Stimulated activated CD8-positive, alpha-beta memory T cell treated with anti-CD3 and anti-CD28 coated beads, Interleukin-4, amount 100 ng/mL, for 1 hour (primary cell): Measurements from ENCODE around the gene PTCHD1.

Experiments used
- DNase-seq, 2 donors: peaks; one replicate each; pipeline ENCODE4 v3.0.0-alpha.2; 2020; ENCODE audit warnings: low read depth in 2 of 2, low spot score in 1 of 2

The PTCHD1 gene

DNA sequence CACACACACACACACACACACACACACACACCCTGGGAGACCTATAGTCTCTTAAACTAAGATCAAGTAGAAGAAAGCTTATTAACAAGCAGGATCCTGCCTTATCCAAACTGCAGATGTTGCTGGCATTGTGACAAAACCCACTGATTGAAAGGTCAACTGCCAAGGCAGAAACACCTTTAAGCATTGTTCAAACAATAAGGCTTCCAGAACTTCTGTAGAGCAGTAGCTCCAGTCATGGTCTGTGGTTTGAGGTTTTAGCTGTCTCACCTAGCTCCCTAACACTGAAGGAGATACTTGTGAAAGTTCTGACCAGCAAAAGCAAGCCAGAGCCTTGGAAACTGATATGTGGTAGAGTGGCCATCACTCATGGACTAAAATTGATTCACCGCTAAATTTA lies 59.8 kb downstream of the PTCHD1 start:
- no peak for DNase-seq

DNA sequence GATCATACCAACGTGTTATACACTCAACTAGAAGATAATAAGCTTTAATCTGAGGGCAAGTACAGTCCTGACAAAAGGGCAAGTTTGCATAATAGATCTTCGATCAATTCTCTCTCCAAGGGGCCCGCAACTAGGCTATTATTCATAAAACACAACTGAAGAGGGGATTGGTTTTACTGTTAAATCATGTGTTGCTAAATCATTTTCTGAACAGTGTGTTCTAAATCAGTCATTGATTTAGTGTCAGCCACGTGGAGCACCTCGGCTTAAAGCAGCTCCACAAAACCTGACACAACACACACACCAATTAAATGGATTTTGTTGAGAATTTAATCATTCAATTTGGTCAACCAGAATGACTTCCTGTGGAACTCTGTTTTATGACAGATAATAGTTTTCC lies 61.6 kb downstream of the PTCHD1 start:
- DNase-seq, result no peak

DNA sequence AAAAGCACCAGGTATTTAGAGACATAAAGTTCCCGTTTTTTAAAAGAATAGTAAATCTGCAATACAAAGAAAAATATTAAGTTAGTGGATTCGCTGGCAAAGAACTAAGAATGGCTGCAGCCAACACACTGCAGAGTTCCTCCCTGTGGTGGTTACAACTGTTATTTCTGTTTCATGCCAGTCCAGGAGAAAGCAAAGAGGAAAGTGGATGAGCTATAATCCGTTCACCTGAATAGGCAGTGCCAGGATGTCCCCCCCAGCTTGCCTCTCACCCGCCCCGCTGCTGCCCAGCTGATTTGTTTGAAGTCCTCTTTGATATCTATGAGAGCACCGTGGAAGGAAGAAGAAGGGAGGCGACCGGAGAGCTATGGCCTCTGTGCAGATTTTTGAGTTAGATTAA lies 63.9 kb downstream of the PTCHD1 start:
- DNase-seq, result no peak

DNA sequence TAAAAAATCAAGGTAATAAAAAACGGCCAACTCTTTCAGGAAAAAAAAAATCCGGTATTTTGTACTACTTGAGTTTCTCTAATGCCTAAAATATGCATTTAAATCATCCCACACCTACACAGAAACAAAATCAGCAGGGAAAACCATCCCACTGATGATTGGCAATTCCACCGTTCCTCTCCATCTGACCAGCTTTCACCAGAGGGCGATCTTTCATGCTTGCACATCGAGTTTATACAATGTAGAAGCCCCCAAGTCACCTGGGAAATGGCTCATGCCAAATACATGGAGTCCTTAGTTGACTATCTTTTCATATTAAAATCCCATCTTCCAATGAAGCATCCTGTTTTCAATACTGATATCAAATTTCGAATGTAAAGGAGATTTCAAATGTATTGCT lies 69.2 kb downstream of the PTCHD1 start:
- DNase-seq, result no peak

DNA sequence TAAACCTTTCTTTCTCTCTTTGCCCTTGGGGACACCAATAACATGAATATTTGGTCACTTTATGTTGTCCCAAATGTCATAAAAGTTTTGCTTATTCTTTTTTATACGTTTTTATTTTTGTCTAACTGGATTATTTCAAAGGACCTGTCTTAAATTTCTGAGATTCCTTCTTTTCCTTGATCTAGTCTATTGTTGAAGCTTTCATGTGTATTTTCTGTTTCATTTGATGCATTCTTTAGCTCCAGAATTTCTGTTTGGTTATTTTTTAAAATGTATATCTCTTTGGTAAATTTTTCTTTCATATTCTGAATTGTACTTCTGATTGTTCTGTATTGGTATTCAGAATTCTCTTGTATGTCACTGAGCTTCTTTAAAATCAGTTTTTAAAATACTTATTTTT lies 88.3 kb downstream of the PTCHD1 start:
- no peak for DNase-seq

DNA sequence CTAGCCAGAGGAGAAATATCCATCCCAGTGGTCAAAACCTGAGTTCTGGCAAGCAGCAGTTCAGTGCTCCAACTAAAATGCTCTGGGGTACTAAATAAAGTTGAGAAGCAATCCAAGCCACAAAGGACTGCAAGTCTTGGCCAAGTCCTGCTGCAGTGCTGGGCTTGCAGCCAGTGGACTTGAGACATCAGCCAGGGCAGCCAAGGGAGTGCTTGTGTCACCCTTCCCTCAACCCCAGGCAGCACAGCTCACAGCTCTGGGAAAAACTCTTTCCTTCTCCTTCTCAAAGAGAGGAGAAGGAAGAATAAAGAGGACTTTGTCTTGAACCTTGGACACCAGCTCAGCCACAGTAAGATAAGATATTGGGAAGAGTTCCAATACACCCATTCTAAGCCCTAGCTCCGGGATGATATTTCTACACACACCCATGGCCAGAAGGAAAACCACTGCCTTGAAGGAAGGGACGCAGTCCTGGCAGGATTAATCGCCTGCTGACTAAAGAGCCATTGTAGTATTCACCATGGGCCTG lies 99.8 kb downstream of the PTCHD1 start:
- no peak for DNase-seq

DNA sequence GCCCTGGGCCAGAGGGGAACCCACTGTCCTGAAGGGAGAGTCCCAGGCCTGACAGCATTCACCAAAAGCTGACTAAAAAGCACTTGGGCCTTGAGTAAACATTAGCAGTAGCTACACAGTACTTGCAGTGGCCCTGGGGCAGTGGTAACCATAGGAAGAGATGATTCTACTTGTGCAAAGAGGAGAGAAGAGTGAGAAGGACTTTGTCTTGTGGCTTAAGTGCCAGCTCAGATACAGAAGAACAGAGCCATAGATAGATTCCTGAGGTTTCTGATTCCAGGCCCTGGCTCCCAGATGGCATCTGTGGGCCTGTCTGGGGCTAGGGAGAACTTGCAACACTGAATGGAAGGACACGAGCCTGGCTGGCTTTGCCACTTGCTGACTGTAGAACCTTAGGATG lies 100.5 kb downstream of the PTCHD1 start:
- DNase-seq, result no peak

DNA sequence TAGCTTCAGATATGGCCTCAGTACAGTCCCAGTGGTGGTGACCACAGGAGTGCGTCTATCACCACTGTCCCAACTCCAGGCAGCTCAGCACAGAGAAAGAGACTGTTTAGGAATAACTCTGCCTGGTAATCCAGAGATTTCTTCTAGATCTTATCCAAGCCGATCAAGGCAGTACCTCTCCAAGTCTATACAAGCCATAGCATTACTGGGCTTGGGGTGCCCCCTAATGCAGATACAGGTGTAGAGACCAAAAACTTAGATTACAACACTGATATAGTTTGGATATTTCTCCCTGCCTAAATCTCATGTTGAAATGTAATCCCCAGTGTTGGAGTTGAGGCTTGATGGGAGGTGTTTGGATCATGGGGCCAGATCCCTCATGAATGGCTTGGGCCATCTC lies 100.9 kb downstream of the PTCHD1 start:
- DNase-seq, result no peak

DNA sequence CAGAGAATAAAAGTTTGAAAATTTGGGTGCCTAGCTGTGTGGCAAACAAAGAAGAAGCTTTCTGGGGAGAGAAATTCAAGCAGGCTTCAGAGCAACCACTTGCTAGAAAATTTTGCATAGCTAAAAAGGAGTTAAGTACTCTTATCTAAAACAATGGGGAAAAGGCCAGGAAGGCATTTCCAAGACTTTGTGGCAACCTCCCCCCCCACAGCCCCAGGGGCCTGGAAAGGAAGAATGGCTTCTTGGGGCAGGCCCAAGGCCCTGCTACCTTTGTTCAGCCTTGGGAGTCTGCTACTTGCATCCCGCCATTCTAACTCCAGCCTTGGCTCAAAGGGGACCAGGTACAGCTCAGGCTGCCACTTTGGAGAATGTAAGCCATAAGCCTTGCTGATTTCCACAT lies 102.2 kb downstream of the PTCHD1 start:
- no peak for DNase-seq

DNA sequence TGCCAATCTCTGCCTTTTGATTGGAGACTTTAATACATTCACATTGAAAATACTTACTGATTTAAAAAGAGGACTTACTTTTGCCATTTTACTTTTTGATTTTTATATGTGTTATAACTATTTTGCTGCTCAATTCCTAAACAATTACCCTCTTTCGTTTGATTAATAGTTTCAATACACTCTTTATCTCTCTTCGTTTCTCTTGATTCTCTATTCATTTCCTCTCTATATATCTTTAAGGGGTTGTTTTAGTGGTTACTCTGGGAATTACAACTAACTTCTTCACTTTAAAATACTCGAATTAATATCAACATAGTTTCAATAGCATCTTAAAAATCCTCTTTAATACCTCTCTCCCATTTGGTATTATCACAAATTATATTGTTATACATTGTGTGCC lies 116.6 kb downstream of the PTCHD1 start:
- DNase-seq, result no peak
